ENCODE data around the gene PRDM16.

The PRDM16 gene

DNA sequence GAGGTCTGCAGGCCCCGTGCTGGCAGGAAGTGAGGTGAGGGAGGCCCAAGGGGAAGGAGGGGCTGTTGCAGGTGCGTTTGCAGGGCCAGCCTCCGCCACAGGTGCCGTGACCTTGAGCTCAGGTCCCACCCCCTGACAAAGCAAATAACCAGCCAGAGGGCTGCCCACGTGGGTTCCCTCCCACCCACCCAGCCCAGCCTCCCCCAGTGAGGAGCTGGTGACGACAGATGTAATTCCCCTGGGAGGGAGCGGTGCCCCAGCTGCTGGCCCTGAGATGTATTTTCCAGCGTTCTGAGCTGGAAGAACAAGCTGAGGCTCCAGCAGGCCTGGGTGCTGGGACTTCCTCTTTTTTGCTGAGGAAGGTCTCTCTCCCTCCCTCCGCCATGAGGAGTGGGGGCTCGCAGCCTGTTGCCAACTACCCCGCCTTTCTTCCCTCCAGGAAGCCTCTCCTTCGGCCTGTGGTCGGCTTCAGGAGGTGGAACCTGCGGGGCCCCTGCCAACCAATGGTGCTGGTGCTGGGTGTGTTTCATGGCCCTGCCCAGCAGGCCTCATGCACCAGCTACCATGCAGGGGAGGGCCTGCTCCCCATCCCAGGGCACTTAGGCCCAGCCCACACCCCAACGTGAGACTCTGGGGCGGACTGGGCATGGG is 153.2 kb downstream of the PRDM16 start:
- H3K4me1 ChIP-seq, result peaks cover 44% of the 10 kb centered on the region
- TF ChIP-seq Cebpa-rat (IDR thresholded peaks at IDR 0.05), result no peak
- H3K27me3 ChIP-seq, result peaks cover 25% of the 10 kb centered on the region
- no peak overlapping the region for H3K27ac ChIP-seq
- peak overlapping the region; percentile 80 for H3K4me2 ChIP-seq
- no peak overlapping the region for H3K4me3 ChIP-seq
- H3K9me3 ChIP-seq, result no peaks in the 10 kb centered on the region
- no peaks in the 10 kb centered on the region for H3K36me3 ChIP-seq
- no peaks in the 10 kb centered on the region; the same call in 1 of the 2 replicates for H4K20me1 ChIP-seq
- H3K9ac ChIP-seq, result no peak overlapping the region

DNA sequence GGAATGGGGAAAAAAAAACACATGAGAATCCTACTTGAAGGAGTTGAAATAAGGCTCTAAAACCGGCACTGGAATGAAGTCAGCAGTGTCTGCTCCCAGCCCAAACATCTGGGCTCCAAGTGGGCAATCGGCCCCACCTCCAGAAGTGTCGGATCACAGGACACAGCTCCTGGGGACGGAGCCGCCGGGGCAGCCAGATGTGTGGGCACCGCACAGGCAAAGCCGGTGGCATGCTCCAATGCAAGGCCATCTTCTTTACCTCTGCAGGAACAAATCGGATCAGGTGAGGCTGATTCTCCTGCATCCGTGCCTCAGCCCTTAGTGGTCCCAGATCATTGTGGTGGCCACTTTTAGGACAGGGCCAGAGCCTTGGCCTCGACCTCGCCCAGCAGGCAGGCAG is 156.7 kb downstream of the PRDM16 start:
- no peak overlapping the region for H3K9ac ChIP-seq
- peaks cover 43% of the 10 kb centered on the region for H3K27me3 ChIP-seq
- no peak overlapping the region for H3K27ac ChIP-seq
- H3K9me3 ChIP-seq, result no peaks in the 10 kb centered on the region
- H3K4me3 ChIP-seq, result no peak overlapping the region
- peaks cover 48% of the 10 kb centered on the region for H3K4me1 ChIP-seq
- H3K4me2 ChIP-seq, result no peak overlapping the region
- TF ChIP-seq Cebpa-rat (IDR thresholded peaks at IDR 0.05), result no peak
- no peaks in the 10 kb centered on the region for H3K36me3 ChIP-seq
- H4K20me1 ChIP-seq, result peaks cover 4% of the 10 kb centered on the region; the same call in 1 of the 2 replicates

DNA sequence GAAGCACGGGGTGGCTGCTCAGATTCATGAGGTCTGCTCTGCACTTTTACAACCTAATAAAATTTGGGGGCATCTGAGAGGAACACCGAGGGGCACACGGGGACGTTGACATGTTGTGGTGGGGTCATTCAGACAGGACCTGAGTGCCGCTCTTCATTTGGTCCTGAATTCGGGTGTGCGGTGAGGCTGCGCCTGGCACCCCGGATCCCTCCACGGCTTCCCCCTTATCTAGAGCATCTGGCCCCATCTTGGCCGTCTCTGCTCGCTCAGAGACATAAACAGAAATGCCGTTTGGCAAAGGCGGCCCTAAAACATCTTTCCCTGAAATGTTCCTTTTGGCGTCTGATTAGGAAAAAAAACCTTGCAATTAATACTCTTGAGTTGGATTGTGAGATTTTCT is 157.2 kb downstream of the PRDM16 start:
- peaks cover 7% of the 10 kb centered on the region; the same call in 1 of the 2 replicates for H4K20me1 ChIP-seq
- H3K27me3 ChIP-seq, result peaks cover 43% of the 10 kb centered on the region
- H3K9me3 ChIP-seq, result no peaks in the 10 kb centered on the region
- no peak overlapping the region for H3K4me2 ChIP-seq
- no peak overlapping the region for H3K9ac ChIP-seq
- H3K4me1 ChIP-seq, result peaks cover 46% of the 10 kb centered on the region
- no peak for TF ChIP-seq Cebpa-rat (IDR thresholded peaks at IDR 0.05)
- no peak overlapping the region for H3K27ac ChIP-seq
- H3K36me3 ChIP-seq, result no peaks in the 10 kb centered on the region
- H3K4me3 ChIP-seq, result no peak overlapping the region

DNA sequence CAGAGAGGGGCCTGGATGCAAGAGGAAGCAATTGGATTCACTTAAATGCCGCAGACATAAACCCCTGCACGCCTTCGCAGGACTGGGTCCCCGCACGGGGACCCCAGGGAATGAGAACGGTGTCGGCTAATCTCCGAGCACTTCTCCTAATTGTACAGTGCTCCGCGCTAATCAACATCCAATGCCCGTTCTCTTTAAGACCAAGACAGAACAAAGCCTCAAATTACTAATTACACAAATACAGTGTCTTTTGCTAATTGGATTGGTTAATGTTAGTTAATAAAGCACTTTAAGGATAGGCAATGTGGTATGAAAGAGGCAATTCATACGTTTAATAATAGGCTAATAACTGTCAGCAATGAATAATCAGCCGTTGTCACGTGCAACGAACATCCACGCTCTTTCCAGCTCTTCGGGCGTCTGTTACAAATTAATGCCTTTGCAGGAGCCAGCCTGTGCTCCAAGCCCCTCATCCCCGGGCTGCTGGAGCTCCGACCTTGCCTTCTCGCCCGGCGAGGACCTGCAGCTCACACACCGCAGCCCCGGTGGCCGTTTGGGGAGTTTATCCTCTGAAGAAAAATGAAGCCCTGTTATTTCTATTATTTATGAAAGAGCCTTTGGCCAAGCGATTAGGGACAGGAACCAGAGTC is 157.8 kb downstream of the PRDM16 start:
- Histone ChIP-seq H3K4me1 (peaks cover 40% of the 10 kb centered on the region), H3K36me3 (no peaks in the 10 kb centered on the region), H3K27me3 (peaks cover 43% of the 10 kb centered on the region), H3K9ac (no peak overlapping the region), H3K4me2 (no peak overlapping the region), H3K4me3 (no peak overlapping the region), H3K27ac (no peak overlapping the region), H3K9me3 (no peaks in the 10 kb centered on the region), H4K20me1 (peaks cover 7% of the 10 kb centered on the region; the same call in 1 of the 2 replicates)
- TF ChIP-seq Cebpa-rat (IDR thresholded peaks at IDR 0.05), result no peak

DNA sequence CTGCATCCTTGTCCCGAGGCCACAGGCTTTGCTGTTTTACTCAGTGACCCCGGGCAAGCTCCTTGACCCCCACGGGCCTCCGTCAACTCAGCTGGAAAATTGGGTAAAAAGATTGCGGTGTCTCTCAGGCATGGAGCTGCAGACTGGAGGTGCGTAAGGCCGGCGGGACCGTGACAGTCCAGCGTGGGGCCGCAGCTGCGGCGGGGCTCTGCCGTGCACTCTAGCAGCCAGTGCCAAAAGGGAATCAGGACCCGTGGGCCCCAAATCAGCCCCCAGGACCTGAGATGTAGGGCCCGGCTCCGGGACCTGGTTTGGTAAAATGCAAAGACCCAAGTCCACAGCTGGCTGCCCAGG is 158.3 kb downstream of the PRDM16 start:
- H3K36me3 ChIP-seq, result no peaks in the 10 kb centered on the region
- H3K4me1 ChIP-seq, result peaks cover 36% of the 10 kb centered on the region
- H4K20me1 ChIP-seq, result peaks cover 7% of the 10 kb centered on the region; the same call in 1 of the 2 replicates
- H3K9me3 ChIP-seq, result no peaks in the 10 kb centered on the region
- H3K4me2 ChIP-seq, result no peak overlapping the region
- H3K27me3 ChIP-seq, result peaks cover 43% of the 10 kb centered on the region
- no peak overlapping the region for H3K27ac ChIP-seq
- no peak overlapping the region for H3K9ac ChIP-seq
- H3K4me3 ChIP-seq, result no peak overlapping the region
- TF ChIP-seq Cebpa-rat (IDR thresholded peaks at IDR 0.05), result no peak

DNA sequence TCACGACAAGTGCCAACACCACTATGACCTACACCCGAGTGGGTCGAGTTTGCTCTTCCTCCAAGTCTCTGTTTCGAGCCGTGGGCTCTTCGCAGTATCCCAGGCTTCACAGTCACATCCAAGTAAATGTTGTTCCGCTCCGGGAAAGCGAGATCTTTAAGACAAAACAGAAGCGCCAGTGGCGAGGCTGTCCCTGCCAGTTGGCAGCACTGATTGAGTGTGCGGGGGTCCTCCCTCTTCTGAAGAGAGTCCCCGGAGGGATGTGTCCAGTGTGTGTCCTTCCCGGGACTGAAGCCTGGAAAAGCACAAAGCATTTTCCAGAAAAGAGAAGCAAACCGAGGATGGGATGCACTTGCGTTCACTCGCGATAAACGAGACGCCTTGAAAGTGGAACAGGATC is 158.9 kb downstream of the PRDM16 start:
- peaks cover 43% of the 10 kb centered on the region for H3K27me3 ChIP-seq
- TF ChIP-seq Cebpa-rat (IDR thresholded peaks at IDR 0.05), result no peak
- peaks cover 7% of the 10 kb centered on the region; the same call in 1 of the 2 replicates for H4K20me1 ChIP-seq
- no peaks in the 10 kb centered on the region for H3K9me3 ChIP-seq
- H3K4me3 ChIP-seq, result no peak overlapping the region
- no peak overlapping the region for H3K9ac ChIP-seq
- no peaks in the 10 kb centered on the region for H3K36me3 ChIP-seq
- H3K4me2 ChIP-seq, result no peak overlapping the region
- peaks cover 30% of the 10 kb centered on the region for H3K4me1 ChIP-seq
- no peak overlapping the region for H3K27ac ChIP-seq

DNA sequence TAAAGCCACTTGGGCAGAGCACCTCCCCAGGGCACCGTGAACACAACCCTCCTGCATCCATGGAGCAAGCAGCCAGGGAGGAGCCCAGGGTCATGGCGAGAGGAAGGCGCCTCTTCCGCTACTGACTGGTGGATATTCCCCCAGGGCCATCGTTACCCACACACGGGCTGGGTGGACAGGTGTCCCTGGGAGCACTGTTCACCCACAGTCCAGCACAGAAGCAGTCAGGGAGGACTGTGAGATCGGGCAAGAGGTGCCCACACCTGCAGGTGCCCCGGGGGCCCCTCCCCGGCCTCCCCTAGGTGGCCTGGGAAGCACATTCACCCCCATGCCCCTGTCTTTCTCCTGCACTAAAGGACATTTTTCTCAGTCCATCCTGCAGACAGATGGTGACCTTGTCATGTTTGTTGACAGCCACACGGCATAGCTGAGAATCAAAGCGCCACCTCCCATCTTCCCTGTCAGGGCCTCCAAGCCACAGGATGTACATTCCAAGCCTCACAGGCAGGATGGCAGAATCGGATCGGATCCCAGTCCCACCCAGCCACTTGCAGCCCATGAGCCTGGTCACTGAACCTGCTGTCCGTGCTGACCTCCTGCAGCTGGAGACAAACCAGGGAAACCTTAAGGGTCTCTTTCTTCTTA is 160.2 kb downstream of the PRDM16 start:
- Histone ChIP-seq H3K4me2 (peak overlapping the region; percentile 35), H3K9ac (no peak overlapping the region), H3K27ac (no peak overlapping the region), H3K9me3 (no peaks in the 10 kb centered on the region), H3K4me1 (peaks cover 27% of the 10 kb centered on the region), H3K4me3 (no peak overlapping the region), H3K36me3 (no peaks in the 10 kb centered on the region), H3K27me3 (peaks cover 44% of the 10 kb centered on the region), H4K20me1 (peaks cover 7% of the 10 kb centered on the region; the same call in 1 of the 2 replicates)
- TF ChIP-seq Cebpa-rat (IDR thresholded peaks at IDR 0.05), result no peak

DNA sequence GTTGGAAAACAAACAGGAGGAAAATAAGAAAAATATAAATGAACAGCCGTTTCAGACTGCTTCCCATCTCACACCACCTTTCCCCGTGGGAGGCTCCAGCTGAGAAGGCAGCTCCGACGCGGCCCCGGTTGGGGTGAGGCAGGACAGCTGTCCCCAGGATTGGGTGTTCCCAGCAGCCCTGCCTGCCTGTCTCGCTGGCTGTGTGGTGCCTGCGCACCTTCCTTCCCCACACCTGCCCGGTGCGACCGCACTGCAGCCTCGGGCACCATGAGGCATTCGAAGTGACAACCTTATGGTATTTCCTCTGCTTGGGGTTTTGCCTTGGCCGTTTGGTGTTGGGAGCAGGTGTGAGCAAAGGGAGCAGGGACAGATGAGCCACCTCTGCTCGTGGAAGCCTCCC is 161.6 kb downstream of the PRDM16 start:
- Histone ChIP-seq H3K9me3 (no peaks in the 10 kb centered on the region), H3K27me3 (peaks cover 43% of the 10 kb centered on the region), H3K4me3 (no peak overlapping the region), H3K36me3 (no peaks in the 10 kb centered on the region), H3K27ac (no peak overlapping the region), H4K20me1 (peaks cover 7% of the 10 kb centered on the region; the same call in 1 of the 2 replicates), H3K9ac (no peak overlapping the region), H3K4me1 (peaks cover 27% of the 10 kb centered on the region), H3K4me2 (peak overlapping the region; percentile 44)
- no peak for TF ChIP-seq Cebpa-rat (IDR thresholded peaks at IDR 0.05)

DNA sequence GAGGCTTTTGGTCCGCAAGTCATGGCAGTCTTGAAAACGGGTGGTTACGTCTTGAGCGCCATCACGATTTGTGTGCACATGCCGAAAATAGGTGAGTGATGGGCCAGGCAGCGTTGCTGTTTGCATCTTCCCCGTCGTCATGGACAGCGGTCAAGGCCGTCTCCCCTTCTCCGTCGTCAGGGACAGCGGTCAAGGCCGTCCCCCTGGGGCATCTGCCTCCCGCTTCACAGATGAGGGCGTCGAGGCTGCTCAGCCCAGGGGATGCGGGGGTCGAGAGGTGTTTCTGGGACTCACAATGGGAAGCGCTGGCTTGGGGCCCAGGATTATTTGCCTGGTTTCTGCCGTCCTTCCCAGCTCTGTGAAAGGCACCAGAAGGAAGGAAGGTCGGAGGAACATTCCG is 162.2 kb downstream of the PRDM16 start:
- Histone ChIP-seq H3K27me3 (peaks cover 36% of the 10 kb centered on the region), H4K20me1 (peaks cover 7% of the 10 kb centered on the region; the same call in 1 of the 2 replicates), H3K4me1 (peaks cover 27% of the 10 kb centered on the region), H3K36me3 (no peaks in the 10 kb centered on the region), H3K9ac (no peak overlapping the region), H3K4me2 (no peak overlapping the region), H3K4me3 (no peak overlapping the region), H3K27ac (no peak overlapping the region), H3K9me3 (no peaks in the 10 kb centered on the region)
- no peak for TF ChIP-seq Cebpa-rat (IDR thresholded peaks at IDR 0.05)

DNA sequence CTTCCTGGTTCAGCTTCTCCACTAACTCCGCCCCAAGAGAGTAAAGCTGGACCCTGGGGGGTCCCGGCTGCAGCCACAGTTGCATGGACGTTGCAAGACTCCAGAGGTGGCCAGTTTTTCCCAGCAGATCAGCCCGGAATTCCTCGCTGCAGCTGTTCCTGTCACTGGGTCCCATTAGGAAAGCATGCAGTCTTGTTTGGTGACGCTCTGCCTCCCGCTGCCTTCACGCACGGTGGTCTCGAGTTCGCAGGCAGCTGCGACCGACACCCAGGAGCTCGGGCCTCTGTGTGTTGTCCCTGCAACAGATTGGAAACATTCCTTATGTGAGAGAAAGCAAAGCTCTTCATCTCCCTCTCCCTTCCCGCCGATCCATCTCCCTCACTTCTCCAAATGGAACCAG is 162.8 kb downstream of the PRDM16 start:
- H3K27ac ChIP-seq, result no peak overlapping the region
- H3K9ac ChIP-seq, result no peak overlapping the region
- TF ChIP-seq Cebpa-rat (IDR thresholded peaks at IDR 0.05), result no peak
- H3K4me2 ChIP-seq, result no peak overlapping the region
- no peaks in the 10 kb centered on the region for H3K9me3 ChIP-seq
- peaks cover 27% of the 10 kb centered on the region for H3K4me1 ChIP-seq
- H3K36me3 ChIP-seq, result no peaks in the 10 kb centered on the region
- peaks cover 31% of the 10 kb centered on the region for H3K27me3 ChIP-seq
- peaks cover 7% of the 10 kb centered on the region; the same call in 1 of the 2 replicates for H4K20me1 ChIP-seq
- H3K4me3 ChIP-seq, result no peak overlapping the region

All from BLaER1 (cell line).